ENCODE data around the gene SDK1.

GRCh38 chr7:3977391-3977790 lies 676.3 kb downstream of the SDK1 start:
- TF ChIP-seq CTCF (tag by site-specific recombination; IDR thresholded peaks at IDR 0.05) (no peak), ZNF10 (tag by site-specific recombination; IDR thresholded peaks at IDR 0.05) (no peak), ZNF830 (tag by site-specific recombination; IDR thresholded peaks at IDR 0.05; ENCODE audit: low read depth) (no peak), REPIN1 (tag by site-specific recombination; IDR thresholded peaks at IDR 0.05; ENCODE audit: low read depth) (no peak), ZNF274 (IDR thresholded peaks at IDR 0.05; ENCODE audit: low read length) (no peak), ZNF274 (tag by site-specific recombination; IDR thresholded peaks at IDR 0.05; ENCODE audit: borderline replicate concordance) (no peak), ZNF792 (tag by site-specific recombination; IDR thresholded peaks at IDR 0.05) (no peak), ZNF138 (tag by site-specific recombination; IDR thresholded peaks at IDR 0.05; ENCODE audit: borderline replicate concordance) (no peak), ZNF747 (tag by site-specific recombination; IDR thresholded peaks at IDR 0.05) (no peak), ZNF324 (tag by site-specific recombination; IDR thresholded peaks at IDR 0.05) (no peak), MYNN (tag by site-specific recombination; IDR thresholded peaks at IDR 0.05; ENCODE audit: borderline replicate concordance) (no peak)

Measured in HEK293 (cell line).